NCI-H526 treated with DMSO at 0.1 percent for 48 hours (cell line): ENCODE results near the gene HPCAL4.

Experiments
- DNase-seq: peaks from one replicate; lab custom pipeline; 2025; lab: John Stamatoyannopoulos, UW

Gene HPCAL4

GRCh38 chr1:39701049-39701439 lies 9.8 kb upstream of the HPCAL4 start:
- no peak for DNase-seq

- DNase-seq: no peak
Measured at GRCh38 chr1:39700348-39700747, 9.1 kb upstream of the HPCAL4 start.

GRCh38 chr1:39699419-39699818 lies 8.2 kb upstream of the HPCAL4 start:
- DNase-seq: no peak

- DNase-seq: no peak
Measured at GRCh38 chr1:39698568-39698967, 7.3 kb upstream of the HPCAL4 start.

- DNase-seq: no peak
Measured at GRCh38 chr1:39696448-39696847, 5.2 kb upstream of the HPCAL4 start.

- DNase-seq: no peak
Measured at GRCh38 chr1:39695016-39695415, 3.8 kb upstream of the HPCAL4 start.

GRCh38 chr1:39694026-39694425 lies 2.8 kb upstream of the HPCAL4 start:
- DNase-seq: no peak

GRCh38 chr1:39692152-39693074 lies 1.2 kb upstream of the HPCAL4 start:
- no peak for DNase-seq

- DNase-seq: no peak
Measured at GRCh38 chr1:39690794-39691382, 345 bp downstream of the HPCAL4 start.

GRCh38 chr1:39690225-39690624 lies 1.0 kb downstream of the HPCAL4 start:
- DNase-seq: no peak

- no peak for DNase-seq
Measured at GRCh38 chr1:39689635-39690034, 1.6 kb downstream of the HPCAL4 start.

GRCh38 chr1:39689214-39689613 lies 2.0 kb downstream of the HPCAL4 start:
- no peak for DNase-seq

- DNase-seq: no peak
Measured at GRCh38 chr1:39688706-39689105, 2.5 kb downstream of the HPCAL4 start.

GRCh38 chr1:39687243-39687642 lies 4.0 kb downstream of the HPCAL4 start:
- no peak for DNase-seq

- DNase-seq: no peak
Measured at GRCh38 chr1:39685071-39685470, 6.2 kb downstream of the HPCAL4 start.

GRCh38 chr1:39684313-39684664 lies 6.9 kb downstream of the HPCAL4 start:
- DNase-seq: no peak

GRCh38 chr1:39683591-39684312 lies 7.5 kb downstream of the HPCAL4 start:
- DNase-seq: no peak

- DNase-seq: no peak
Measured at GRCh38 chr1:39681999-39682398, 9.2 kb downstream of the HPCAL4 start.

GRCh38 chr1:39681294-39681693 lies 9.9 kb downstream of the HPCAL4 start:
- DNase-seq: no peak

- DNase-seq: no peak
Measured at GRCh38 chr1:39680751-39681150, 10.5 kb downstream of the HPCAL4 start.

- DNase-seq: no peak
Measured at GRCh38 chr1:39679821-39680220, 11.4 kb downstream of the HPCAL4 start.

GRCh38 chr1:39678889-39679288 lies 12.3 kb downstream of the HPCAL4 start:
- DNase-seq: no peak

GRCh38 chr1:39677645-39678044 lies 13.6 kb downstream of the HPCAL4 start:
- DNase-seq: no peak
